ENCODE results near the gene ZNF770.

GRCh38 chr15:34993412-34993811, 5.3 kb upstream of the ZNF770 start:
- TF ChIP-seq EZH2phosphoT487 (IDR thresholded peaks at IDR 0.05; ENCODE audit: low read length) (no peak), CTCF (IDR thresholded peaks at IDR 0.05; ENCODE audit: low read length) (no peak)
